NCI-H1417 treated with DMSO at 0.1 percent for 48 hours (cell line): ENCODE data around the gene AHNAK2.

Source experiments
- DNase-seq: peaks from one replicate; lab custom pipeline; 2025; lab: John Stamatoyannopoulos, UW

The AHNAK2 gene

GRCh38 chr14:104986487-104987164, 8.5 kb upstream of the AHNAK2 start:
- DNase-seq, result no peak

GRCh38 chr14:104985675-104986486, 7.7 kb upstream of the AHNAK2 start, which contains the start of gene CLBA1:
Gene CLBA1, plus strand, starts transcription at chr14:104985788. Its CDS starts 644 bp downstream, at chr14:104986432.
- DNase-seq, result peak; percentile 20

- DNase-seq, result no peak
Measured at GRCh38 chr14:104984056-104984894, 6.1 kb upstream of the AHNAK2 start.

DNA sequence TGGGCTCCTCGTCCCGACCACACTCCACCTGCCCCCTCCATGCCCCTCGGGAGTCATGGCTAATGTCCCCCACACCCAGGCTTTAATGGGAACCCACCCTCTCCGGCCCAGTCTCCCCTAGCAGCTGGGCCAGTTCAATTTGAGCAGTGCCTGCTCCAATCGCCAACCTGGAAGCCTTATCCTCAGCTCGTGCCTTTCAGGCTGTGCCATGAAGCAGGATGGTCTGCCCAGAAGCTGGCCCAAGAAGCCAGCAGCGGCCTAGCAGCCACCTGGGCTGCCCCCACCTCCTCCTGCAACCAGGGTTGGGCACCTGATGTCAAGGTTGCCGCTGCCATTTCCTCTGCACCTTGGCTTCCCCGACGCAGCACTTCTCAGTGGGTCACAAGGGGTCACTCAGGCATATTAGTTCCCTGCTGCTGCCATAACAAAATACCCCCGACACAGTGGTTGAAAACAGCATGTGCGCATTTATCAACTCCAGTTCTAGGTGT, 5.1 kb upstream of the AHNAK2 start:
- no peak for DNase-seq

- DNase-seq, result no peak
Measured at GRCh38 chr14:104982548-104983230, 4.5 kb upstream of the AHNAK2 start.

DNA sequence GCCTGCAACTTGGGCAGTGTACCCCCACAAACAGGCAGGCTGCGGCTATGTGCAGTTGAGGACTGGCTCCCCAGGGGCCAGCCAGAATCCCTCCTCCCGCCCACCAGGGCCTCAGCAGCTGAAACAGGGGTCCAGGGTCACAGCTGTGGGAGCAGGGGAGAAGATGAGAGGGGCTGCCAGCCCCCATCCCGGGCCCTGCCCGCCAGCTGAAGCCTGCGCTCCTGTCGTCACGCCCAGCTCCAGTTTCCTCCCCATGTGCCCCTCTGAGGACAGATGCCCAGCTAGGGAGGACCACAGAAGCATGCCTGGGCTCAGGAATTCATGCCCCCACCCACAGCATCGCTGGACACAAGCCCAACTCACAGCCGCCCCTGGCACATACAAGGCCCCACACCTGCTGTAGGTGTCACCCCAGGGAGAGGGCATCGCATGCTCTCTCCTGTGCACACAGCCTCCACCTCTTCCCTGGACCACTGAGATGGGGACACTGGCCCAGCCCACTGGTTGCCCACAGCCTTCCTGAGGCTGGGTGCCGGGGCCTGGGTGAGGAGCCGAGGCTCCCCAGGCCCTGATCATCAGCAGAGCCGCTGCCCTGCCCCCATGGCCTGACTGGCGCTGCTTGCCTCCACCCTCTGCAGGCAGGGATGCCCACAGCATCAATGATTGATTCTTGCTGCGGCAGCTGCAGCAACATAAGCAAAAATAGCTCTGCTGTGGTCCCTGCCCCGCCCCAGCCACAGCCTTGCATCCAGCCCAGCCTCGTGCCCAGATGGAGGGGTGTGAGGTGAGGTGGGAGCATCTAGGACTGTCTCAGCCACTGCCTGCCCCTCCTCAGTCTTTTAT, 3.7 kb upstream of the AHNAK2 start:
- DNase-seq, result no peak

- DNase-seq, result no peak
Measured at GRCh38 chr14:104980611-104981531, 2.7 kb upstream of the AHNAK2 start.

DNA sequence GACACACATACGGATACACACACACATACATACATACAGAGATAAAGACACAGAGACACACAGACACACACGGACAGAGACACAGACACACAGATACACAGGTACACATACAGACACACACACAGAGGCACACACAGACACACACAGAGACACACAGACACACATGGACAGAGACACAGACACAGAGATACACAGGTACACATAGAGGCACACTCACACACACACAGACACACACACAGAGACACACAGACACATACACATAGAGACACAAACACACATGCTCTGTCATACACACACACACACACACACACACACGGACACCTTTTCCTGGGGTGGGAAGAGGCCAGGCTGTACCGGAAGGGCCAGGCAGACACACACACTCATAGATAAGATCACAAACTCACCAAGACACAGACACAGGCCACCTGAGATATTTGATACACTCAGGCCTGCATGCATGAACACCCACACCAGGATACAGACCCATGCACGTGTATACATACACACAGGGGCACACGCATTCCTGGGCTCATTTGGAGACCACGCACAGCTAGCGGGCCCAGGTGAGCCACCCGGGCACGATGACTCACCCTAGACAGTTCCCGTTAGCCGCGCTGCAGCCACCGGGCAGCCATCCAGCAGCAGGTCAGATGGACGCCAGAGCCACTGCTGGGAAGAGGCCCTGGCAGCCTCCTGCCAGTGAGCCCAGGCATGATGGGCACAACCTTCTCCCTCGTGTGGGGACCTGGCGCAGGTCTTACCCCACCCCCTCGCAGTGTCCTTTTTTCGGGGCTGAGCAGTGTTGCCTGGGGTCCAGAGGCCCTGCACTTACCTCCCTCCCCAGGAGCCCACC, 1.8 kb upstream of the AHNAK2 start:
- no peak for DNase-seq

DNA sequence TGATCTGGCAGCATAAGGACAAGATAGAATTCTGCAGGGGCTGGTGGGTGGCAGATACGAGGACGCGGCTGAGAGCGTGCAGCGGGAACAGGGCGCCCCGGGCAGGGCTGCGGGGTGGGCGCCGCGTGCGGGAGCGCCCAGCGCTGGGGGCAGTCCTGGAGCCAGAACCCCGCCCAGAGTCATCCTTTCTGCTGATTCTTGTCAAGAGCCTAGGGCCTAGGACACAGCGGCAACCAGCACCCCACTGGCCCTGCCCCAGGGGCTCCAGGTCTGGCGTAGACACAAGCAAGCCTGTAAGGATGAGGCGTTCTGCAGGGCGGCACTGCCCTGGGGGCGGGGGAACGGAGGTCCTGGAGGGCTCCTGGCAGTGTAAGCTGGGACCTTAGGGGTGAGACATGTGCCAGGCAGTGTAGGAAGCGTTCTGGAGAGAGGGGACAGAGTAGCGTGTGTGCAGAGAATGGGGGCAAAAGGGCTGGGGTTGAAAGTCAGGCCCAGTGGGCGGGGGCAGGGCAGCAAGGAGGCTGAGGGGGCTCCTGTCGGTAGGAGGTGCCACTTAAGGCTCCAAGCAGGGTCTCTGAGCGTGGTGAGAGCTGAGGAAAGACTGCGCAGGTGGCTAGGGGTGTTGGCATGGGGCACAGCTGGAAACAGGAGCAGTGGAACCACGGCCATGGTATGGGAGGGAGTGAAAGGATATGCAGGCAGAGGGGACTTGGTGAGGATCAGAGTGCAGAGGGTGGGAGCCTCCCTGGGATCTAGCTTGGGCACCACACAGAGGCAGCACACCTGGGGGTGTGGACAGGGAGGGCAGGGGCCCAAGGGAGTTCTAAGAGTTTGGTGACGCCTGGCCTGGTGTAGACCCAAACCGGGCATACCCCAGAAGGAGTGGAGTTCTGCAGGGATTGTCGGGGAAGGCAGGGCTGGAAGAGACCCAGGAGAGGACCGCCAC, 845 bp upstream of the AHNAK2 start:
- DNase-seq, result no peak

DNA sequence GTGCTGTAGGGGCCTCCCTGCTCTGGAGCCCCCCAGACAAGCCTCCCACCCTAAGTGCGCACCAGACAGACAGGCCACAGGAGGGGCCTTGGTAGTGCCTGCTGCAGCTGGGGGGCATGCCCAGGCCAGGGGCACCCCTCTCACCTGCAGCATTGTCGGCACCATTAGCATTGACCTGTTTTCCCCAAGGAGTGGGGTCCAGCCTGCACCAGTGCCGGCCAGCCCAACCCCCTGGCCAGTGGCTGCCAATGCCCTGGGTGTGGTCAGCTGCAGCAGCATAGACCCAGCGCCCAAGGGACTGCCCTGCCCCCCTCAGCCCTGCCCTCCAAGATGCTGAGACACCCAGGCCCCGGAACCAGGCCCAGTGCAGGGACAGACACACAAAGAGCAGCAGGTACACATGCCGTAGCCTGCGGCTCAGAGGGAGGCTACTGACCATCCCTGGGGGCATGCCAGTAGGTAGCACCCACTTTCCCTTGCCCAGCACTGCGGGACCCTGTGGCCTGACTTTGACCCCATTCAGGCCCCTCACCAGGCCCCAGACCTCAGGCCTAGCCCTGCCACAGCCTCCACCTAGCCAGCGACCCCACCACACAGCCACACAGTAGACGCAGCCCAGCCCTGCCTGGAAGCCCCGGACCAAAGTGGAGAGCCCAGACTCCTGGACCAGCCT, 1.0 kb downstream of the AHNAK2 start:
- no peak for DNase-seq

- DNase-seq, result peak; percentile 33
Measured at GRCh38 chr14:104976198-104977007, 1.8 kb downstream of the AHNAK2 start.

DNA sequence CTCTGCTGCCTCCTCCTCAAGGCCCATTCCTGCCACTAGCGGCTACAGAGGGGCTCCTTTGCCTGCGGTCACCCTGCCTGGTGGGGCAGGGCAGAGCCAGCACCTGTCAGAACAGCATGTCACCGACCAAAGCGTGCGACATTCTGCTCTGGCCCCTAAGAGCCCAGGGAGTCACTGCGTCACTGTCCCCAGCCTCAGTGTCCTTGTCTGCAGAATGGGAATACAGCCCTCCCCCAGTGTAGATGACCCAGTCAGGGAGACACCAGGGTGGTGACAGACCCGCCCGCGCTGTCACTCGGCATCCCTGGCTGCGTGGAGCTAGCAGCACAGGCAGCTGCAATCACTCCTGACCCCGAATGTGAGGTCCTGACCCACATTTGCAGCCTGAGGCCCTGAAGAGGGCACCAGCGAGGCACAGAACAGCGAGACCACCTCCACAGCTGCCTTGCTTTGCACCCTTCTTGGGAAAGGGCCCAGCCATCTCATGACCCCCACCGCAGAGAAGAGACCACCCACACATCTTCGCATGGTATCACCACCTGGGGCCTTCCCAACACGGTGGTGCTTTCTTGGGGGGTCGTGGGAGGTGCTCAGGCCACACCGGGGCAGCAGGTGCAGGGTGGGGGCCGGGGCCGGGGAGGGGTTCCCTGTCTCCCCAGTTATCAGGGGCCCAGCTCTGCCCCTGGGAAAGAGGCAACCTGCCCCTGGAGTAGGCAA, 2.5 kb downstream of the AHNAK2 start:
- DNase-seq, result no peak

DNA sequence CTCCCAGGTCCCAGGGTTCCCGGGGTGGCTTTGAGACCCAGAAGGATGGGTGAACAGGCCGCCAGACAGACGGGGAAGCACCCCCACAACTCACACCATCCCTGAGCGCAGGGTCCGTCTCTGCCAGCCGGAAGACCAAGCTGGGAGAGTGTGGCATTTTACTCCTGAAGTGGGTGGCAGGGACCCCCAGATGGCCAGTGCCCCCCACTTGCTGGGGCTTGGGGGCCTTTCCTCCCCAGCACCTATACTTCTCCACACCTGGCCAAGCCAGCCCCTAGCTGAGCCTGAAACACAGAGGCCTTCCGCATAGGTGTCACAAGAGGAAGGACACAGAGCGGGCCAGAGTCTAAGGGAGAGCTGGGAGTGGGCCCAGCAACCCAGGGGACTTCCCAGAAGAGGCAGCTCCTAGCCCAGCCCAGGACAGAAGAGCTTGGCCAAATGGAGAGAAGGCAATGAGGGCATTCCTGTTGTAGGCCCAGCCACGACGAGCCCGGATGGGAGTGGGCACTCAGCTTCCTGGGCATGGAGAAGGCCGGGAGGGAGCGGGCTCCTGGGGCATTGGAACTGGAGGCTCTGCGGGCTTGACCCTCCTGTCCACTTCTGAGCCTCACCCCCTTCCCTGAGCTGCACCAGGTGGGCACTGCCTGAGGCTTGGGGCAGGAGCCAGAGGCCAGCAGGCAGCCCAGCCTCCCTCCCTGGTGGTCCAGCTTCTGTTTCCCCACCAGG, 3.3 kb downstream of the AHNAK2 start:
- DNase-seq, result no peak

DNA sequence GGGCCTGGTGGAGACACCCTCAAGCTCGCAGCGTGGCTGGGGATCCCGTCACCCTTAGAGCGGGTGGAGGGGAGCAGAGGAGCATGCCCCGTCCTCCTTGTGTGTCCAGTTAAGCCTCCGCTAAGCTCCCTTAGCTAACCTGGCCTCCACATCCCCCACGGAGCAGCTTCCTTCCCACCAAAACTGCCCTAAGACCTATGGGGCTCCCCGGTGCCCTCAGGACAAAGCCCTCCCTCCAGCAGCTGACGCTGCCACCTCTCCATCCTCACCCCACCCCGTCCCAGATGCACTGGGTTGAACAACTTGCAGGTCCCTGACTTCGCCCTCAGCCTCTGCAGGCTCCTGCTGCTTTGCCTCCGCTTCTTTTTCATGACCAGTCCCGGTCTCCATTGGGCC, 4.0 kb downstream of the AHNAK2 start:
- no peak for DNase-seq
